ENCODE measurements around the gene KIFAP3.

- no peak for TF ChIP-seq POLR2A (IDR thresholded peaks at IDR 0.05)
- no peak for TF ChIP-seq CTCF (IDR thresholded peaks at IDR 0.05)
- TF ChIP-seq POLR2AphosphoS5 (IDR thresholded peaks at IDR 0.05): no peak
Observed at GRCh38 chr1:169873582-169874199, 200.8 kb downstream of the KIFAP3 start.

Data from prostate gland (tissue), 2 donors.